H1 (cell line): Measurements from ENCODE around the gene UBE2A. TPM values are rescaled to one million over a fixed set of nuclear protein-coding genes. Genes with fewer than 3 reads are reported as not detected.

Experiments used
- CEBPB ChIP-seq: IDR thresholded peaks from 2 replicates; pipeline ENCODE4 v1.6.1; 2012; ENCODE audit warnings: low read depth, low read length
- NRF1 ChIP-seq: IDR thresholded peaks from 2 replicates; pipeline ENCODE4 v1.6.1; 2011; ENCODE audit warnings: mild to moderate bottlenecking, low read depth, low read length, improper control_type of control experiment
- SIRT6 ChIP-seq: IDR thresholded peaks from one replicate; pipeline ENCODE4 v1.7.1; 2012; ENCODE audit warnings: low read length, inconsistent platforms
- SIX5 ChIP-seq: IDR thresholded peaks from 2 replicates; pipeline ENCODE4 v1.6.1; 2011; ENCODE audit warnings: mild to moderate bottlenecking, low read depth, low read length
- polyA plus RNA-seq, 7 experiments: library from polyadenylated mRNA; depleted of rRNA in 3 of 7; stranded (reverse) in 5 of 7; unstranded in 2 of 7; fragments of >200 nt in 5 of 7; fragments of 200-250 nt in 2 of 7; gene quantifications; 1 replicate in 5 of 7; 2 replicates in 1 of 7; 4 replicates in 1 of 7; pipeline versions ENCODE4 v1.2.1 to v1.2.3, GENCODE V29; 2011 to 2013; ENCODE audit warnings: missing spikeins in 2 of 7, mixed read lengths in 2 of 7
- total RNA-seq: library from RNA; stranded (reverse); fragmentation: NEBNext Ultra II Directional; extraction: Animal tissue kit (Norgen Biotek cat#: 25700); gene quantifications from 2 replicates; pipeline ENCODE4 v1.2.1, GENCODE V29; 2021

UBE2A gene
- total and polyA plus RNA-seq, 2 of the 8 experiments (the other 6 are each of a cell fraction or from before 2014, with no cell fraction given), result 24.8 to 43.9 TPM

- no peak for TF ChIP-seq SIX5
- no peak for TF ChIP-seq CEBPB
- TF ChIP-seq SIRT6, result no peak
- TF ChIP-seq NRF1, result no peak
Observed at GRCh38 chrX:119552508-119552907, 21.9 kb upstream of the UBE2A start (continued).
